ENCODE results near the gene ZFAND5.

DNA sequence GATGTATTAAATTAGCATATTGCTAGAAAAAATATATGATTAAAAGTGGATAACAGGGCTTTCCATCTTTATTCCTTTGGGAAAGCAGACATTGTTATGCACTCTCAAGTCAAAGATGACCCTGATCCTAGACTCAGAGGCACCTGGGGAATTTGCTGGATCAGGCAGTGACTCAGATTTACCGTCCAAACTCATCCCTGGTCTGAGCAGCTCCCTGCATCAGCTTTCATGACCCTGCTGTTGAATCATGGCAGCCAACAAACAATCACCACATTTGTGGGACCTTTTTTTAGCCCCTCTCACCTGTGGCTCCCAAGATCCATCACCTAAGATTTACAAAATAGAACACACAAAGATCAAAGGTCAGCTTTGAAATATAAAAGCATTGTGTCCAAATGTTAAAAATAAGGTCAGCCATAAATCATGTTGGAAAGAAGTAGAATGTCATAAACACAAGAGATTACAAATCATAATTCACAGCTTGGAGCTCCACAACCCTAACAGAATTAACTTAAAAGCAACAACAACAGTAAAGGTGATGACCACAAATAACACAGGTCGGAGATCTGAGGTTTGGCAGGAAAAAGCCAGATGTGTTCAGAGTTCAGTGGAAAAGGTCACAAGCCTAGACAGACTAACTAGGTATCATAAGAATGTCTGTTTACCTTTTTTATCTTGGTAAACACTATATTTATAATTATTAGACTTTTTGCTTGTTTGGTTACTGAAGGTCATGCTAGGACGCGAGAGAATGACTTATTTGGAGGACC, 55.5 kb downstream of the ZFAND5 start:
- TF ChIP-seq, protein P1, sequence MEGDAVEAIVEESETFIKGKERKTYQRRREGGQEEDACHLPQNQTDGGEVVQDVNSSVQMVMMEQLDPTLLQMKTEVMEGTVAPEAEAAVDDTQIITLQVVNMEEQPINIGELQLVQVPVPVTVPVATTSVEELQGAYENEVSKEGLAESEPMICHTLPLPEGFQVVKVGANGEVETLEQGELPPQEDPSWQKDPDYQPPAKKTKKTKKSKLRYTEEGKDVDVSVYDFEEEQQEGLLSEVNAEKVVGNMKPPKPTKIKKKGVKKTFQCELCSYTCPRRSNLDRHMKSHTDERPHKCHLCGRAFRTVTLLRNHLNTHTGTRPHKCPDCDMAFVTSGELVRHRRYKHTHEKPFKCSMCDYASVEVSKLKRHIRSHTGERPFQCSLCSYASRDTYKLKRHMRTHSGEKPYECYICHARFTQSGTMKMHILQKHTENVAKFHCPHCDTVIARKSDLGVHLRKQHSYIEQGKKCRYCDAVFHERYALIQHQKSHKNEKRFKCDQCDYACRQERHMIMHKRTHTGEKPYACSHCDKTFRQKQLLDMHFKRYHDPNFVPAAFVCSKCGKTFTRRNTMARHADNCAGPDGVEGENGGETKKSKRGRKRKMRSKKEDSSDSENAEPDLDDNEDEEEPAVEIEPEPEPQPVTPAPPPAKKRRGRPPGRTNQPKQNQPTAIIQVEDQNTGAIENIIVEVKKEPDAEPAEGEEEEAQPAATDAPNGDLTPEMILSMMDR (conservative IDR thresholded peaks at IDR 0.05): no peak
- no peak for TF ChIP-seq EZH2 (IDR thresholded peaks at IDR 0.05; ENCODE audit: low read depth)
